Central memory CD4-positive, alpha-beta T cell (primary cell): ENCODE results near the gene VSTM1.
"Not testable (repeated sequence)": the region's sequence is repeated elsewhere in the genome, so short reads cannot be mapped to it uniquely, and the experiment has no call there.

Experiments used
- DNase-seq: peaks from one replicate; pipeline ENCODE4 v3.0.0; 2022

The VSTM1 gene

DNA sequence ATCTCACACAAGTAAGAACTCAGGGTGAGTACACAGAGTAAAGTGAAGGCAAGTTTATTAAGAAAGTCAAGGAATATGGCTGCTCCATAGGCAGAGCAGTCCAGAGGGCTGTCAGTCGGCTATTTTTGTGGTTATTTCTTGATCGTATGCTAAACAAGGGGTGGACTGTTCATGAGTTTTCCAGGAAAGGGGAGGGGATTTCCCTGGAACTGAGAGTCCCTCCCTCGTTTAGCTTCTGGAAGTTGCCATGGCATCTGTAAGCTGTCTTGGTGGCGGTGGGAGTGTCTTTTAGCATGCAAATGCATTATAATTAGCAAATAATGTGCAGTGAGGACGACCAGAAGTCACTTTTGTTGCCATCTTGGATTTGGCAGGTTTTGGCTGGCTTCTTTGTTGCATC lies 5.8 kb upstream of the VSTM1 start:
- DNase-seq, result no peak

DNA sequence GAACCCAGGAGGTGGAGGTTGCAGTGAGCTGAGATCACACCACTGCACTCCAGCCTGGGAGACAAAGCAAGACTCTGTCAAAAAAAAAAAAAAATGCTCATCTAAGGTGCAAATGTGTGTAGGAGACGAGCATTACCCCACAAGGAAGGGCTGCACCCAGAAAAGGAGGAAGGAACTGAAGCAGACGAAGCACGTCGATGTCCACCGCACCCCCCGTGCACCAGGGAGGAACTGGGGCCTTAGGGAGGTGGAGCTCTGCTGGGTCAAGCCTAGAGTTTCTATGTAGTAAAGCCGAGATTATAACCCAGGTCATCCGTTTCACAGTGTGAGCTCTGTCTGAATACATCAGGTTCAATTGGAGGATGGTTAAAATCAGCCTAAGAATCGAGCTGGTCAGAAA lies 1.1 kb downstream of the VSTM1 start:
- no peak for DNase-seq

DNA sequence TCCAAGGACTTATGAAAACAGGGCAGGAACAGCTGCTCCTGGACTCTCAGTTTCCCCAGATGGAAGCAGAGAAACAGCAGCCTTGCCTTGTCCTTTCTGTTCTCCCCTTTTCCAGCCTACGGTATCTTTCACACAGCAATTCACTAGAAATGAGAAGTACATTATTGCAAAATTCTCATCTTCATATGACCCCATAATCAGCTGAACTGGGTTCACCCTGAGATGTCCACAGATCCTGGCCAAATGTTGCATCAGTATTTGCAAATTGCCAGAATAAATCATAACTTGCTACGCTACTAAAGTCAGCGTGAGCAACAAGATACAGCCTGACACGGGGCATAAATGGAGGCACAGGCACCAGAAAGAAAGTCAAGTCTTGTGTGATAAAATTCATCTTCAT lies 16.1 kb downstream of the VSTM1 start:
- DNase-seq, result no peak

DNA sequence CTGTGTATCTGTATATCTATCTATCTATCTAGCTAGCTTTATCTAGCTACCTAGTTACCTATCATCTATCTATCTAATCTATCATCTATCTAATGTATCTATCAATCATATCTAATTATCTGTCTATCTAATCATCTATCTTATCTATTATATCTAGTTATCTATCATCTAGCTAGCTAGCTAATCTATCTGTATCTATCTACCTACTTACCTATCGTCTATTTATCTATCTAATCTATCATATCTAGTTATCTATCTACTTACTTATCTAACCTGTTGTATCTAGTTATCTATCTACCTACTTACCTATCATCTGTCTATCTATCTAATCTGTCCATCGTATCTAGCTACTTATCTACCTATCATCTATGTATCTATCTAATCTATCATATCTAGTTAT lies 17.9 kb downstream of the VSTM1 start:
- DNase-seq, result no peak

DNA sequence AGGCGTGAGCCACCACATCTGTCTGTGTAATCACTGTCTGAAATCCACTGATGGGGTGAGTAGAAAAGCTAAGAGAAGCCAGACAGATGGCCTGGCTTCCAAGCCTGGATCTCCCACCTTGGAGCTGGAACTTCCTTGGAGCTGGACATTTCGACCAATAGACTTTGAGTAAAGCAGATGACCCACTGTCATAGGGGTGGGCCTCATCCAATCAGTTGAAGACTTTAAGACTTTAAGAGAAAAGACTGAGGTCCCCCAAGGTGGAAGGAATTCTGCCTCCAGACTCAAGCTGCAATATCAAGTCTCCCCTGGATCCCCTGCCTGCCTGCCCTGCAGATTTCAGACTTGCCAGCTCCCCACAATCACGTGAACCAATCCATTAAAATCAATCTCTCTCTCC lies 20.7 kb downstream of the VSTM1 start:
- no peak for DNase-seq

DNA sequence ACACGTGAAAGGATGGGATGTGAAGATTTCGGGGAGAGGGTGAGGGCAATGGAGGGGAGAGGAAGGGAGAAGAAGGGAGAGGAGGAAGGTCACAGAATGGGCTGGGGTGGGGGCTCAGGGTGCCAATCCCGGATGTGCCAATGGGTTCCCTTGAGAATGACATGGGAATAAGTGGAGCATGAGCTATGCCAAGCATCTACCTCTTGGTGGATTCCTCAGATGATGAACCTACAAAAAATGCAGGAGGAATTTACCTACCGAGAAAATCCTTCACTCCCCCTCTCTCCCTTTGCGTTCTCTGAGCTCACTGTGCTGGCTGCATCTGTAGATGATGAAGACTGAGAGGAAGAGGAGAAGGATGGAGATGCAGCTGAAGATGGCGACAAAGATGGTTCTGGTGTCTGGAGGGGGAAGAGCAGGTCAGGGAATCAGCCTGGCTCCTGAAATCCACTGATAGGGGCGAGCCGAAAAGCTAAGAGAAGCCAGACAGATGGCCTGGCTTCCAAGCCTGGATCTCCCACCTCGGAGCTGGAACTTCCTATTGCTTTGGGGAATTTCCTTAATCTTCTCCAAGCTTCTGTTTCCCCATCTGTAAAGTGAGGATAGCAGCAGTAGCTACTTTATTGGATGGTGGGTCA lies 21.6 kb downstream of the VSTM1 start:
- no peak for DNase-seq

DNA sequence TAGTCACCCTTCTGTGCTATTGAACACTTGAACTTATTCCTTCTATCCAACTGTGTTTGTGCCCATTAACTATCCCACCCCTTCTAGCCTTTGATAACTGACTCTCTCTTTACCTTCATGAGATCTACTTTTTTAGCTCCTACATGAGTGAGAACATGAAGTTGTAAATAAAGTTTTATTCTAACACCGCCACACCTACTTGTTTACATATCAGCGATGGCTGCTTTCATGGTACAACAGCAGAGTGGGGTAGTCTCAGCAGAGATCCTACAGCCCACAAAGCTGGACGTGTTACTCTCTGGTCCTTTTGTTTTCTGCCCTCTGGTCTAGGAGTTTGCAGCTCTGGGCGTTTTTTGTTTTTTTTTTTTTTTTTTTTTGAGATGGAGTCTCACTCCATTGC lies 23.7 kb downstream of the VSTM1 start:
- DNase-seq, result no peak

DNA sequence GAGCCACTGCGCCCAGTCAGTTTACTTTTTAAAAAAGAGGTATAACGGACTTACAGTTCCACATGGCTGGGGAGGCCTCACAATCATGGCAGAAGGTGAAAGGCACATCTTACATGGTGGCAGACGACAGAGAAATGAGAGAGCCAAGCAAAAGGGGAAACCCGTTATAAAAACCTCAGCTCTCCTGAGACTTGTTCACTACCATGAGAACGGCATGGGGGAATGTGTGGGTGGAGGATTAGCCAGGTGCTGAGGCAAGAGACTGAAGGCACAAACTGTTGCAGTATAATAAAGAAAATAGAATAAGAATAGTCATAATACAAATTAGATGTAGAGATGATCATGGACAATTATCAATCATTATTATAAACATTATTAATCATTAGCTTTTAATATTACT lies 27.2 kb downstream of the VSTM1 start:
- DNase-seq, result not testable (repeated sequence)

DNA sequence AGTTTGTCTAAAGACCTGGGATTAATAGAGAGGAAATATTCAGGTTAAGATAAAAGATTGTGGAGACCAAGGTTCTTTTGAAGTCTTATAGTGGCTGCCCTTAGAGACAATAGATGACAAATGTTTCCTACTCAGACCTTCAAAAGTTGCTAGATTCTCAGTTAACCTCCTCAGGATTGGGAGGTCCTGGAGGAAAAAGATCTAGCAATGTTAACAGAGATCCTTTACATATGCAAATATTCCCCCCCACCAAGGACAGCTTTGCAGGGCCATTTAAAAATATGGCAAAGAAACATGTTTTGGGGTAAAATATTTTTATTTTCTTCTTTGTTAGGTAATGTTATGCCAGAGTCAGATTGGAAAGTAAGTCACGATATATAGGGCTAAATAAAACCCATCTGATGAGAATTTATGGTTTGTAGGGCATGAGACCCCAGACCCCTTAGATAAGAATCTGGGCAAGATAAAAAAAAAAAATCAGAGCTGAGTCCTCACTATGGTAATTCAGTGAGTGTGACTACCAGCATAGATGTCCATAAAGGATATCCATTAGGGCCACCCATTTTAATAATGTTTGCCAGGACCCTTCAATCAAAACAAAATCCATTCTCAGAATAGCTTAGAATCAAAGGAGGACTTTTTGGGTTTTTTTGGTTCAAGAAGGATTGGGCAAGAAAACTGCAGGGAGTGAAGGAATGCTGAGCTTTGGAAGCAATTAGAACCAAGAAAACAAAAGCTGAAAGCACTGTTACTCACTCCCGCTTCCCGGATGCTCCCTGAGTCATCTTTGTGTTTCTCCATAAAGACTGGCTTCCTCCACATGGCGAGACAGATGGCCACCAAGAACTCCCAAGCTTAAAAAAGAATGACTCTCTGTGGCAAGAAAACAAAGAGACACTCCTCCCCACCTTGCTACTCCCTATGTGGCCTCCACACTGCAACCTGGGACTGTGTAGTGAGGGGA lies 28.2 kb downstream of the VSTM1 start:
- no peak for DNase-seq

DNA sequence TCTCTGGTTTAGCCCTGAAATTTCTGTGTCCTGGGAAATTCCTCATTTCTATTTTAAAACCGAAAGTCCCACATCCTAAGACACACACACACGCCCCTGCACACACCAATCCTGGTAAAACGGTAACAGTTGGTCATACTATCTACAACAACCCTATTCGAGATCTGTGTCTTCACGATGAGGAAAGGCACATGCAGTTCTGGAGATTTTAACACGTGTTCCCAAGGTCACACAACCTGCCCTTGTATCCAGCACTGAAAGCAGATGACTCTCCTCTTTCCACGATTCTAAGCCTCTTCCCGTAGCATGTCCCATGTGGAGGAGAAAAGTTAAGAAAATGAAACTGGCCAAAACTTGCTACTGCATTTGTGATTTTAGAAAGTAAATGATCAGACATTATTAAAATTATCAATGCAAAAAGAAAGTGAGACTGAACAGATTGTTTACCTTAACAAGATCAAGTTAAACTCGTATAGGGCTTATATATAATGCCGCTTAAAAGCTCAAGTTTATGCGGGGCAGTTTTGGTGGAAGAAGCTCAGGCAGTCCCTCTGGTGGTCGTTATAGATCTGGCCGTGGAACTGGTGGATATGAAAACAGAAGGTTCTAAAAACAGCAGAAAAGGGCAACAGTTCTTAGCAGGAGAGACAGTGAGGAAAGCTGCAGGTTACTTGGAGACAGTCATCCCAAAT lies 32.7 kb downstream of the VSTM1 start:
- DNase-seq, result no peak

DNA sequence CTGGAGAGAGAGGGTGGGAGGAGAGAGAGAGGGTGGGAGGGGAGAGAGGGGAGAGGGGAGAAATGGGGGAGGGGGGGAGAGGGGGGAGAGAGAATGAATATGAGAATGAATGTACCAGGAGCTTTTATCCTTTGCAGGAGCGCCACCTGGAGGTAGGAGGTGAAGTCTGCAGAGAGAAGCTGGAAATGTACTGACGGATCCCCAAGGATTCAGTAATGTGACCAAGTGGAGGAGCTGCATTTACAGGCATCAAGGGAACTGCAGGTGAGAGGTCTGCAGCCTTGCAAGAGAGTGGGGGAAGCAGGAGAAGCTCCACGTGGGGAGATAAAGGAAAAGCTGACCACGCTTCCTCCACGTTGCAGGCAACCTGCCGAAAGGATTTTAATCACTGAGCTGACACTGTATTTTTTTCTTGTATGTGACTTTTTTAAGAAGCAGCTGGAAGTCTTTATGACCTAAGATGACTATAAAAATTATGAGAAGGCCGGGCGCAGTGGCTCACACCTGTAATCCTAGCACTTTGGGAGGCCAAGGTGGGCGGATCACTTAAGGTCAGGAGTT lies 33.7 kb downstream of the VSTM1 start:
- DNase-seq, result peak; percentile 22

DNA sequence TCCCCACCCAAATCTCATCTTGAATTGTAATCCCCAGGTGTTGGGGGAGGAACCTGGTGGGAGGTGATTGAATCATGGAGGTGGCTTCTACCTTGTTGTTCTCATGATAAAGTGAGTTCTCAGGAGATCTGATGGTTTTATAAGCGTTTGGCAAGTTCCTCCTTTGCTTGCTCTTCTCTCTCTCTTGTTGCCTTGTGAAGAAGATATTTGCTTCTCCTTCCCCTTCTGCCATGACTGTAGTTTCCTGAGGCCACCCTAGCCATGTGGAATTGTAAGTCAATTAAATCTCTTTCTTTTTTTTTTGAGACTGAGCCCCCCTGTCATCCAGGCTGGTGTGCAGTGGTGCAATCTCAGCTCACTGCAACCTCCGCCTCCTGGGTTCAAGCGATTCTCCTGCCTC lies 34.4 kb downstream of the VSTM1 start:
- DNase-seq, result no peak

DNA sequence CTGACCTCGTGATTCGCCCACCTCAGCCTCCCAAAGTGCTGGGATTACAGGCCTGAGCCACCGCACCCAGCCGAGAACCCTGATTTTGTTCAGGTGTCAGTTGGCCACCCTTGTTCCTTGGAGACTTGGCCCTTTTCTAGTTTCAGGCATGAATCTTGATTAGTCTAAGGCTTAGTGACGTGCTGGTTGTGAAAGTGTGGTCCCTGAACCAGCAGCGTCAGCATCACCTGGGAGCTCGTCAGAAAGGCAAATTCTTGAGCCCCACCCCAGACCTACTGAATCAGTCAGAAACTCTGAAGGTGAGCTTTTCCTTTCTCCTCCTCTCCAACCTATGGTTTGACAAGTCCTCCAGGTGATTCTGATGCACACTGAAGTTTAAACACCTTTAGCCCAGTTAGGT lies 37.0 kb downstream of the VSTM1 start:
- no peak for DNase-seq

DNA sequence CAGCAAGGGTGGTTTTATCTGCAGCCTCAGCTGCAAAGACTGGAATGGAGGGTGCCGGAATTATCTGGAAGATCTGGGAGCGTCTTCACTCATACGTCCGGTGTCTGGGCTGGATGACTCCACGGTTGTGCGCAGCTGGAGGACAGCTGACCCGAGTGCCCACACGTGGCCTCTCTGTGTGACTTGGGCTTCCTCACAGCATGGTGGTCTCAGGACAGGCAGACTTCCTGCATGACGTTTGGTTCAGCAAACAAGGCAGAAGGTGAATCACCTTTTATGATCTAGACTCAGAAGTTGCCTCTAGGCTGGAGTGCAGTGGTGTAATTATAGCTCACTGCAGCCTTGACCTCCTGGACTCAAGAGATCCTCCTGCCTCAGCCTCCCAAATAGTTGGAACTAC lies 39.0 kb downstream of the VSTM1 start:
- no peak for DNase-seq

DNA sequence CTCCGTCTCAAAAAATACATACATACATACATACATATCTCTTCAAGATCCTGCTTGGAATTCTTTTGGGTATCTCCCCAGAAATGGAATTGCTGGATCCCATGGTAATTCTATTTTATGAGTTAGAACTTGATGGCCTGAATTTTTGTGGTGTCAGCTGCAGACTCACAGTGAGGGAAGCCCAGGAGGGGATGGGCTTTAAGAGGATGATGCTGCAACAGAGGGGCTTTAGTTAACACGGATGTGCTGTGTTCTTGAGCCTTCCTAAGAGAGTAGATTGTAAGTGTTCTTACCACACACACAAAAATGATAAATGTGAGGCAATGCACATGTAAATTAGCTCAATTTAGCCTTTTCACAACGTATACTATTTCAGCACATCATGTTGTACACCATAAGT lies 40.5 kb downstream of the VSTM1 start:
- no peak for DNase-seq

DNA sequence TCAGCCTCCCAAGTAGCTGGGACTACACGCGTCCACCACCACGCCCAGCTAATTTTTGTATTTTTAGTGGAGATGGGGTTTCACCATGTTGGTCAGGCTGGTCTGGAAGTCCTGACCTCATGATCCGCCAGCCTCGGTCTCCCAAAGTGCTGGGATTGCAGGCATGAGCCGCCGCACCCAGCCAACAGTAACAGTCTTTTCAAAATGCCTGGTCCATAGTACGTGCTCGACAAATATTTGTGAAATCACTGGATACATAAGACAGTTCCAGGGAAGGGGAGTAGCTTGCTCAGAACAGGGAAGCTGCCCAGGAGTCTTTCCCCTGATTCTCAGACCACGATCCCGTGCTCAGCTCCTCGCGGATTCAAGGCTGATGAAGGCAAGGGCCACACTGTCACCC lies 41.8 kb downstream of the VSTM1 start:
- no peak for DNase-seq

DNA sequence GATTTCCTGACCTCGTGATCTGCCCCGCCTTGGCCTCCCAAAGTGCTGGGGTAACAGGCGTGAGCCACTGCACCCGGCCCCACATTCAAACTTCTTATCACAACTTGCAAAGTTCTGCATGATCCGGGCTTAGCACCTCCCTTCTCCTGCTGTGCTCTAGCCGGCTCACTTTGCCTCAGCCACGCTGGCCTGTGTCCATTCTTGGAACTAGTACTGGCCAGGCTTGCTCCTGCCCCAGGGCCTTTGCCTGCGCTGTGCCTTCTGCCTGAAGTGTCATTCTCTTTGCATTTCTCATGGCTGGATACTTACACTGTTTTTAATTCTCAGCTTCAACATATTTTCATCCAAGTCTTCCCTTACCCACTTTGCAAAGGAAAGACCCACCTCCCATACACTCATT lies 42.3 kb downstream of the VSTM1 start:
- no peak for DNase-seq

DNA sequence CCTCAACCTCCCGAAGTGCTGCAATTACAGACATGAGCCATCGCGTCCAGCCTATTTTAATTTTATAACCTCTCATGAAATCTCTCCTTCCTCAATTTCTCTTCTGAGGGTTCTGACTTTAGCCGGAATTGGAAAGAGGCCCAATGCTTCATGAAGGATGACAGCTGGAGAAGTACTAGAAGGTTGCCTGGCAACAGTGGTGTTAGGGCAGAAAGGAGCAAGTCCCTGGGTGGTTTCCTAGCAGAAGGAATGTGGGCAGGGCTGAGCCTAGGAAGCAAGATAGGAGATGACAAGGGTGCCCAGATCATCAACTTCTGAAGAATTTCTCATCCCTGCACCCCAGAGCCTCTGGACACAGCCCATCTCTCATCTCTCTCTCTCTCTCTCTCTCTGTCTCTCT lies 46.4 kb downstream of the VSTM1 start:
- DNase-seq, result no peak

DNA sequence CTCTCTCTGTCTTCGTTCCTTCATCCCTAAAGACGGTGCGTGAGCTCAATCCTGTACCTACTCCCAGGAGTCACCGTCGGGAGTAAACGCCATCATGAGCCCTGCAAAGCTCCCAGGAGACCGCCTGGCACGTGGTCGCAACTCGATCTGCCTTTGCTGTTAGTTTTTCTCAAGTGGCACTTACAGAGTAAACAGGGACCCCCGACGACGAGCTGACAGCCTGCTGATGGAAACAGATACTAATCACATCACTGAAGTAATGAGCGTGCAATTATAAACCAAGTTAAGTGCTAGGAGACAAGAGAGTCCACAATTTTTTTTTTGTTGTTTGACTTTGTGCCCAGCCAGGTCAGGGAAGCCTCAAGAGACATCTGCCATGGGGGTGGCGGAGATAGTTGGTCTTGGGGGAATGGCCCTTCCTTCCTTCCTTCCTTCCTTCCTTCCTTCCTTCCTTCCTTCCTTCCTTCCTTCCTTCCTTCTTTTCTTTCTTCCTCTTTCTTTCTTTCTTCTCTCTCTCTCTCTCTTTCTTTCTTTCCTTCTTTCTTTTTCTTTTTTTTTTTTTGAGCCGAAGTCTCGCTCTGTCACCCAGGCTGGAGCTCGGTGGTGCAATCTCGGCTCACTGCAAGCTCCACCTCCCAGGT lies 48.7 kb downstream of the VSTM1 start:
- no peak for DNase-seq

DNA sequence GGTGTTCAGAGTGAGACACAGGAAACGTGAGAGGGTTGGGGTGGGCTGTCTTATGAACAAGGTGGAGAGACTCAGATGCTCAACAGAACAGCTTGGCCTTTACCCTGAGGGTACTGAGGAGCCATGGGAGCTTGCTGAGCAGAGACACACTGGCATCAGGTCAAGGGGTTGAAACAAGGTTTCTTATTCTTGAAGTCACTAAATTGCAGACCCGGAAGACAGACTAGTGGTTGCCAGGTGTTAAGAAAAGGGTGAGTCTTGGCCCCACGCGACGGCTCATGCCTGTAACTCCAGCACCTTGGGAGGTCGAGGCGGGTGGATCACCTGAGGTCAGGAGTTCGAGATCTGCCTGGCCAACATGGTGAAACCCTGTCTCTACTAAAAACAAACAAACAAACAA lies 49.8 kb downstream of the VSTM1 start:
- DNase-seq, result no peak

DNA sequence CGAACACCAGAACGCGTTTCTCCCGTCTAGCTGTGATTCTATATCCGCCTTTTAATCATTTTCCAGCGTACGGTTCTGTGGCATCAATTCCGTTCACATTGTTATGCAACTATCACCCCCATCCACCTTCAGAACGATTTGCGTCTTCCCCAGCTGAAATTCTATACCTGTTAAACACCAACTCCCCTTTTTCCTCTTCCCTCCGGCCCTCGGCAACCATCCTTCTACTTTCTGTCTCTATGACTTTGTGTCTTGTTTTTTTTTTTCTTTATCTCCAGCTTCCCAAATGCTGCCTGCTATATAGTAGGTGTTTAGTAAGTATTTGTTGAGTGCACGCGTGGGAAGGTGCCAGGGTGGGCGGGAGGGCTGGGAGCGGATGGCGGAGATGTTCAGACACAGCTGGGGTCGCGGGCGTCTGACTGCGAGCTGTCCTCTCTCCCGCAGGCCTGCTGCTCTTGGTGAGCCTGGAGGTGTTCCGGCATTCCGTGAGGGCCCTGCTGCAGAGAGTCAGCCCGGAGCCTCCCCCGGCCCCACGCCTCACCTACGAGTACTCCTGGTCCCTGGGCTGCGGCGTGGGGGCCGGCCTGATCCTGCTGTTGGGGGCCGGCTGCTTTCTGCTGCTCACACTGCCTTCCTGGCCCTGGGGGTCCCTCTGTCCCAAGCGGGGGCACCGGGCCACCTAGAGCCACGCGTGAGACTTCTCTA lies 52.0 kb downstream of the VSTM1 start:
- DNase-seq, result no peak

DNA sequence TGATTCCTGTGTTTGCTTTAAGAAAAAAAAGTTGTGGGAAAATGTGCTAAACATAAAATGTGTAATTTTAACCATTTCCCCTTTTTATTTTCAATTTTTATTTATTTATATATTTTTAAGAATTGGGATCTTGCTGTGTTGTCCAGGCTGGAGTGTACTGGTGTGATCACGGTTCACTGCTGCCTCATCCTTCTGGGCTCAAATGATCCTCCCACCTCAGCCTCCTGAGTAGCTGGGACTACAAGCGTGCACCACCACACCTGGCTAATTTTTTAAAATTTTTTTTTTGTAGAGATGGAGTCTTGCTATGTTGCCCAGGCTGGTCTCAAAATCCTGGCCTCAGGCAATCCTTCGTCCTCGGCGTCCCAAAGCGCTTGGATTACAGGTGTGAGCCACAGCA lies 53.2 kb downstream of the VSTM1 start:
- no peak for DNase-seq
